Upper lobe of left lung (tissue), 4 donors: ENCODE results near the gene AIF1.

ENCODE experiments used
- CTCF ChIP-seq, 6 experiments: fragments of 450-650 bp in 4 of 6; fragments of 200-600 bp in 2 of 6; sonication (generic) in 2 of 6; IDR thresholded peaks; one replicate each; pipeline ENCODE4 v1.5.1; 2016 to 2019; ENCODE audit warnings: antibody characterized with exemption in 6 of 6
- POLR2A ChIP-seq, 4 donors: fragments of 450-650 bp; IDR thresholded peaks; one replicate each; pipeline ENCODE4 v1.5.1; 2016 to 2017; ENCODE audit warnings: antibody characterized with exemption in 4 of 4, mild to moderate bottlenecking in 2 of 4

GRCh38 chr6:31597006-31597405 is 18.0 kb upstream of the AIF1 start:
- TF ChIP-seq CTCF (IDR thresholded peaks at IDR 0.05) = peak; percentile 17 to 61 (median 52)
- TF ChIP-seq POLR2A (IDR thresholded peaks at IDR 0.05) = no peak
